ENCODE data around the gene POLD2.

- no peak for TF ChIP-seq POLR2A (IDR thresholded peaks at IDR 0.05)
- TF ChIP-seq, protein P1, sequence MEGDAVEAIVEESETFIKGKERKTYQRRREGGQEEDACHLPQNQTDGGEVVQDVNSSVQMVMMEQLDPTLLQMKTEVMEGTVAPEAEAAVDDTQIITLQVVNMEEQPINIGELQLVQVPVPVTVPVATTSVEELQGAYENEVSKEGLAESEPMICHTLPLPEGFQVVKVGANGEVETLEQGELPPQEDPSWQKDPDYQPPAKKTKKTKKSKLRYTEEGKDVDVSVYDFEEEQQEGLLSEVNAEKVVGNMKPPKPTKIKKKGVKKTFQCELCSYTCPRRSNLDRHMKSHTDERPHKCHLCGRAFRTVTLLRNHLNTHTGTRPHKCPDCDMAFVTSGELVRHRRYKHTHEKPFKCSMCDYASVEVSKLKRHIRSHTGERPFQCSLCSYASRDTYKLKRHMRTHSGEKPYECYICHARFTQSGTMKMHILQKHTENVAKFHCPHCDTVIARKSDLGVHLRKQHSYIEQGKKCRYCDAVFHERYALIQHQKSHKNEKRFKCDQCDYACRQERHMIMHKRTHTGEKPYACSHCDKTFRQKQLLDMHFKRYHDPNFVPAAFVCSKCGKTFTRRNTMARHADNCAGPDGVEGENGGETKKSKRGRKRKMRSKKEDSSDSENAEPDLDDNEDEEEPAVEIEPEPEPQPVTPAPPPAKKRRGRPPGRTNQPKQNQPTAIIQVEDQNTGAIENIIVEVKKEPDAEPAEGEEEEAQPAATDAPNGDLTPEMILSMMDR (IDR thresholded peaks at IDR 0.05) = no peak
- no peak for TF ChIP-seq POLR2AphosphoS5 (IDR thresholded peaks at IDR 0.05)
Measured at GRCh38 chr7:44124822-44125202, 1.5 kb upstream of the POLD2 start.

All from breast epithelium (tissue), 3 donors.